Endothelial cell of umbilical vein (primary cell): ENCODE data around the gene DNAI1.

Experiments
- CTCF ChIP-seq, 2 donors: IDR thresholded peaks; 1 replicate in 1 of 2; 2 replicates in 1 of 2; pipeline ENCODE4 v1.5.1; 2011; ENCODE audit warnings: low read length in 2 of 2, mild to moderate bottlenecking in 2 of 2, moderate library complexity in 2 of 2, control low read depth in 1 of 2, inconsistent platforms in 1 of 2, low read depth in 1 of 2; ENCODE audit not compliant: insufficient read depth in 1 of 2; ENCODE audit errors: extremely low read depth in 1 of 2
- EZH2 ChIP-seq: IDR thresholded peaks from 2 replicates; pipeline ENCODE4 v1.6.1; 2012; ENCODE audit warnings: borderline replicate concordance, low read depth, mild to moderate bottlenecking, moderate library complexity, low read length, inconsistent platforms; ENCODE audit not compliant: severe bottlenecking
- JUN ChIP-seq: IDR thresholded peaks from 2 replicates; pipeline ENCODE4 v1.6.1; 2011; ENCODE audit warnings: borderline replicate concordance, low read depth; ENCODE audit not compliant: insufficient read length, insufficient read depth
- MAX ChIP-seq: IDR thresholded peaks from 2 replicates; pipeline ENCODE4 v1.6.1; 2011; ENCODE audit not compliant: insufficient read depth, insufficient read length
- MYC ChIP-seq: IDR thresholded peaks from one replicate; pipeline ENCODE4 v1.6.1; 2011; ENCODE audit warnings: mild to moderate bottlenecking, low read depth, low read length
- POLR2A ChIP-seq: IDR thresholded peaks from 2 replicates; pipeline ENCODE4 v1.6.1; 2012; ENCODE audit warnings: low read depth, mild to moderate bottlenecking, control low read depth, low read length
- POLR2AphosphoS5 ChIP-seq: IDR thresholded peaks from 2 replicates; pipeline ENCODE4 v1.6.1; 2012; ENCODE audit warnings: low read depth, mild to moderate bottlenecking, control low read depth, low read length, moderate library complexity; ENCODE audit not compliant: insufficient read depth

GRCh38 chr9:34559624-34560455 is 101.2 kb downstream of the DNAI1 start:
- TF ChIP-seq CTCF (IDR thresholded peaks at IDR 0.05; ENCODE audit: extremely low read depth in 1 of 2, insufficient read depth in 1 of 2, low read depth in 1 of 2, low read length in 2 of 2) (no peak), MAX (no peak), POLR2AphosphoS5 (no peak), POLR2A (no peak), EZH2 (no peak), MYC (no peak), JUN (no peak)
